Measurements from ENCODE around the gene OPTC. TPM values are rescaled to one million over a fixed set of nuclear protein-coding genes. Genes with fewer than 3 reads are reported as not detected.

OPTC gene
- total RNA-seq, 5 donors from 2014 or later (not counting 1 experiment from before 2014, with no cell fraction given): not detected

GRCh38 chr1:203467550-203467921 is 26.4 kb upstream of the OPTC start:
- 81% methylated on average over 7 of the region's 9 CpGs for WGBS (ENCODE audit: insufficient coverage)
- ATAC-seq (replicated peaks in 1 of 4) (no peak), DNase-seq (no peak)
- Histone ChIP-seq H3K36me3 (ENCODE audit: control insufficient read depth in 2 of 2, extremely low read depth in 1 of 2, insufficient read depth in 1 of 2, low read length in 1 of 2) (no peaks in the 10 kb centered on the region), H3K4me3 (ENCODE audit: control insufficient read depth in 1 of 2, extremely low read depth in 1 of 2, low read length in 1 of 2) (no peak overlapping the region), H3K9me3 (no peaks in the 10 kb centered on the region), H3K27me3 (replicated peaks in 1 of 2; ENCODE audit: control insufficient read depth in 2 of 2, extremely low read depth in 1 of 2, insufficient read depth in 2 of 2, low read length in 1 of 2) (peaks cover 0 to 54% of the 10 kb centered on the region in 2 experiments), H3K27ac (ENCODE audit: low read length) (no peak overlapping the region), H3K4me1 (ENCODE audit: control insufficient read depth in 1 of 2, extremely low read depth in 1 of 2, insufficient read depth in 2 of 2, low read length in 2 of 2) (no peaks in the 10 kb centered on the region)
- no peak overlapping the region for H3K4me3 Mint-ChIP-seq
- peaks cover 21 to 34% of the 10 kb centered on the region in 2 donors for H3K27me3 Mint-ChIP-seq
- ChIA-PET POLR2A (no interaction called here), CTCF (no interaction called here)
- H3K27ac Mint-ChIP-seq: no peak overlapping the region
- no peaks in the 10 kb centered on the region for H3K4me1 Mint-ChIP-seq
- H3K36me3 Mint-ChIP-seq: no peaks in the 10 kb centered on the region
- H3K9me3 Mint-ChIP-seq: no peaks in the 10 kb centered on the region

GRCh38 chr1:203468326-203468725 is 25.6 kb upstream of the OPTC start:
- POLR2A ChIA-PET: no interaction called here
- Mint-ChIP-seq H3K9me3 (no peaks in the 10 kb centered on the region), H3K27me3 (peaks cover 24 to 31% of the 10 kb centered on the region in 2 donors), H3K27ac (no peak overlapping the region), H3K4me3 (no peak overlapping the region), H3K36me3 (no peaks in the 10 kb centered on the region), H3K4me1 (no peaks in the 10 kb centered on the region)
- CTCF ChIA-PET: interaction anchor here in 1 of 2 donors (0.6 kb wide), 1 partner anchor 126 kb away, joined by 3 read pairs; no protein-coding TSS in a partner anchor
- no peak overlapping the region for H3K4me3 ChIP-seq (ENCODE audit: control insufficient read depth in 1 of 2, extremely low read depth in 1 of 2, low read length in 1 of 2)
- DNase-seq: no peak
- H3K27me3 ChIP-seq (replicated peaks in 1 of 2; ENCODE audit: control insufficient read depth in 2 of 2, extremely low read depth in 1 of 2, insufficient read depth in 2 of 2, low read length in 1 of 2): peaks cover 0 to 50% of the 10 kb centered on the region in 2 experiments
- ATAC-seq (replicated peaks in 1 of 4): no peak
- no peaks in the 10 kb centered on the region for H3K36me3 ChIP-seq (ENCODE audit: control insufficient read depth in 2 of 2, extremely low read depth in 1 of 2, insufficient read depth in 1 of 2, low read length in 1 of 2)
- WGBS (ENCODE audit: insufficient coverage): 100% methylated on average over 2 of the region's 2 CpGs
- H3K9me3 ChIP-seq: no peaks in the 10 kb centered on the region
- no peak overlapping the region for H3K27ac ChIP-seq (ENCODE audit: low read length)
- H3K4me1 ChIP-seq (ENCODE audit: control insufficient read depth in 1 of 2, extremely low read depth in 1 of 2, insufficient read depth in 2 of 2, low read length in 2 of 2): no peaks in the 10 kb centered on the region

DNA sequence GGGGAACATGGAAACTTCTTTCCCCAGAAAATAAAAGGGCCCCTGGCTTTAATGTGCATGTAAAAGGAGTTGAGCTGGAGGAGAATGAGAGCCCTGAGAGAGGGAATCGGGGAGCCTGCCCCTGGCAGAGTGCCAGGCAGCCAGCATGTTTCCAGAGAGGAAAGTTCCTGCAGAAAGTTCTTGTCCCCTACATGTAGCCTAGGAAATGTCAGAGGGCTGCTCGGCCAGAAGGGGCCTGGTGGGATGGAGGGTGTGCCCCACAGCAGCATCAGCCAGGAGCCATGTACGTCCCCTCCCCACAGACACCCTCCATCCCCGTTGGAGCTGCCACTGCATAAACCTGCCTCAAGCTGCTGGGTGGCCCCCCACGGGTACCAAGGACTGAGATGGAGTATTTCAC is 23.7 kb upstream of the OPTC start:
- POLR2A ChIA-PET: interaction anchor here in 1 of 2 donors (0.7 kb wide), 1 partner anchor 118 kb away, joined by 3 read pairs; no protein-coding TSS in a partner anchor
- CTCF ChIA-PET: no interaction called here

DNA sequence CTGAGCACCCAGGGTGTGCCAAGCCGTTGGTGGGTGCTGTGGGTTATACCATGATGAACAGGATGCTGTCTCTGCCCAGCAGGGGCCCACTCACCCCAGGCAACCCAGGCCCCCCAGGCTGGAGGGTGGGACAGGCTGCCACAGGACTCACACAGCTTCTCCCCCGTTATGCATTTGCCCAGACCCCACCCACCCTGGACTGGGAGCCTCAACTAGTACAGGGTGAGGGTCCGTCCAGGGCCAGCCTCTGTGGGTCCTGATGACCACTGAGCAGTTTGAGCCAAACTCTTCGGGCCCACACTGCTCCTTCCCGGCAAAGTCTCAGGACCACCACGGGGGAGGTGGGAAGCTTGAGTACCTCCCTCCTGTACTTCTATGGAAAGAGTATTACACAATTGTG is 22.1 kb upstream of the OPTC start:
- CTCF ChIA-PET: interaction anchor here in 1 of 2 donors (0.7 kb wide), 1 partner anchor 35 kb away, joined by 3 read pairs; no protein-coding TSS in a partner anchor
- Histone ChIP-seq H3K36me3 (ENCODE audit: control insufficient read depth in 2 of 2, extremely low read depth in 1 of 2, insufficient read depth in 1 of 2, low read length in 1 of 2) (no peaks in the 10 kb centered on the region), H3K4me1 (ENCODE audit: control insufficient read depth in 1 of 2, extremely low read depth in 1 of 2, insufficient read depth in 2 of 2, low read length in 2 of 2) (no peaks in the 10 kb centered on the region), H3K9me3 (no peaks in the 10 kb centered on the region), H3K27me3 (replicated peaks in 1 of 2; ENCODE audit: control insufficient read depth in 2 of 2, extremely low read depth in 1 of 2, insufficient read depth in 2 of 2, low read length in 1 of 2) (peaks cover 0 to 37% of the 10 kb centered on the region in 2 experiments), H3K27ac (ENCODE audit: low read length) (no peak overlapping the region), H3K4me3 (ENCODE audit: control insufficient read depth in 1 of 2, extremely low read depth in 1 of 2, low read length in 1 of 2) (no peak overlapping the region)
- H3K27me3 Mint-ChIP-seq: peaks cover 28 to 37% of the 10 kb centered on the region in 2 donors
- H3K4me3 Mint-ChIP-seq: no peak overlapping the region
- 72% methylated on average over 3 of the region's 6 CpGs for WGBS (ENCODE audit: insufficient coverage)
- no peak for ATAC-seq (replicated peaks in 1 of 4)
- H3K27ac Mint-ChIP-seq: no peak overlapping the region
- no peaks in the 10 kb centered on the region for H3K36me3 Mint-ChIP-seq
- no peaks in the 10 kb centered on the region for H3K4me1 Mint-ChIP-seq
- no peaks in the 10 kb centered on the region for H3K9me3 Mint-ChIP-seq
- no peak for DNase-seq
- POLR2A ChIA-PET: no interaction called here

More for the DNA sequence above, 23.7 kb upstream of the OPTC start:
- ATAC-seq (replicated peaks in 1 of 4): no peak
- H3K27ac Mint-ChIP-seq: no peak overlapping the region
- Histone ChIP-seq H3K27ac (ENCODE audit: low read length) (no peak overlapping the region), H3K4me3 (ENCODE audit: control insufficient read depth in 1 of 2, extremely low read depth in 1 of 2, low read length in 1 of 2) (no peak overlapping the region), H3K27me3 (replicated peaks in 1 of 2; ENCODE audit: control insufficient read depth in 2 of 2, extremely low read depth in 1 of 2, insufficient read depth in 2 of 2, low read length in 1 of 2) (peaks cover 0 to 44% of the 10 kb centered on the region in 2 experiments), H3K9me3 (no peaks in the 10 kb centered on the region), H3K36me3 (ENCODE audit: control insufficient read depth in 2 of 2, extremely low read depth in 1 of 2, insufficient read depth in 1 of 2, low read length in 1 of 2) (no peaks in the 10 kb centered on the region), H3K4me1 (ENCODE audit: control insufficient read depth in 1 of 2, extremely low read depth in 1 of 2, insufficient read depth in 2 of 2, low read length in 2 of 2) (no peaks in the 10 kb centered on the region)
- DNase-seq: no peak
- H3K4me3 Mint-ChIP-seq: no peak overlapping the region
- no peaks in the 10 kb centered on the region for H3K36me3 Mint-ChIP-seq
- no peaks in the 10 kb centered on the region for H3K4me1 Mint-ChIP-seq
- peaks cover 23 to 36% of the 10 kb centered on the region in 2 donors for H3K27me3 Mint-ChIP-seq
- no peaks in the 10 kb centered on the region for H3K9me3 Mint-ChIP-seq
- WGBS (ENCODE audit: insufficient coverage): 54% methylated on average over 2 of the region's 5 CpGs

DNA sequence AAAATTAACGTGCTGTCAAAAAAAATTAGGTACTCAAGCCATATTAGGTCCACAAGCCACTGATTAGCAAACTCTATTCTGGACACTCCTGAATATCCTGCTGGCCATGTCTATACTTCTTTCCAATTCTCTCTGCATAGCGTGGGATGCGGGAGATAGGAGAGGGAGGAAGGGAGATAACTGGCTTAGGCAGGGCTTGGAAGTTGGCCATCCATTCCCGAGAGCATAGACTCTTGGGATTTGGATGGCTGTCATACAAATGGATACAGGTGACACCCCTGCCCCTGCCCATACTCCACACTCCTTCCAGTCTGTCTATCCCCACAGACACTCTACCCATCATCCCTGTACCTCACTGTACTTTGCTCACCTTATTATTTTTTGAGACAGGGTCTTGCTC is 20.7 kb upstream of the OPTC start:
- H3K27ac Mint-ChIP-seq: no peak overlapping the region
- H3K9me3 Mint-ChIP-seq: no peaks in the 10 kb centered on the region
- ATAC-seq (replicated peaks in 1 of 4): no peak
- Histone ChIP-seq H3K4me1 (ENCODE audit: control insufficient read depth in 1 of 2, extremely low read depth in 1 of 2, insufficient read depth in 2 of 2, low read length in 2 of 2) (no peaks in the 10 kb centered on the region), H3K36me3 (ENCODE audit: control insufficient read depth in 2 of 2, extremely low read depth in 1 of 2, insufficient read depth in 1 of 2, low read length in 1 of 2) (no peaks in the 10 kb centered on the region), H3K27ac (ENCODE audit: low read length) (no peak overlapping the region), H3K4me3 (ENCODE audit: control insufficient read depth in 1 of 2, extremely low read depth in 1 of 2, low read length in 1 of 2) (no peak overlapping the region), H3K27me3 (replicated peaks in 1 of 2; ENCODE audit: control insufficient read depth in 2 of 2, extremely low read depth in 1 of 2, insufficient read depth in 2 of 2, low read length in 1 of 2) (peaks cover 0 to 47% of the 10 kb centered on the region in 2 experiments), H3K9me3 (no peaks in the 10 kb centered on the region)
- CTCF ChIA-PET: no interaction called here
- POLR2A ChIA-PET: interaction anchor here in 1 of 2 donors (0.7 kb wide), 1 partner anchor 437 kb away, joined by 6 read pairs; no protein-coding TSS in a partner anchor
- H3K4me1 Mint-ChIP-seq: no peaks in the 10 kb centered on the region
- DNase-seq: no peak
- H3K27me3 Mint-ChIP-seq: peaks cover 22 to 33% of the 10 kb centered on the region in 2 donors
- no peak overlapping the region for H3K4me3 Mint-ChIP-seq
- no CpG with 5 or more reads among the region's 4 CpGs for WGBS (ENCODE audit: insufficient coverage)
- H3K36me3 Mint-ChIP-seq: no peaks in the 10 kb centered on the region

DNA sequence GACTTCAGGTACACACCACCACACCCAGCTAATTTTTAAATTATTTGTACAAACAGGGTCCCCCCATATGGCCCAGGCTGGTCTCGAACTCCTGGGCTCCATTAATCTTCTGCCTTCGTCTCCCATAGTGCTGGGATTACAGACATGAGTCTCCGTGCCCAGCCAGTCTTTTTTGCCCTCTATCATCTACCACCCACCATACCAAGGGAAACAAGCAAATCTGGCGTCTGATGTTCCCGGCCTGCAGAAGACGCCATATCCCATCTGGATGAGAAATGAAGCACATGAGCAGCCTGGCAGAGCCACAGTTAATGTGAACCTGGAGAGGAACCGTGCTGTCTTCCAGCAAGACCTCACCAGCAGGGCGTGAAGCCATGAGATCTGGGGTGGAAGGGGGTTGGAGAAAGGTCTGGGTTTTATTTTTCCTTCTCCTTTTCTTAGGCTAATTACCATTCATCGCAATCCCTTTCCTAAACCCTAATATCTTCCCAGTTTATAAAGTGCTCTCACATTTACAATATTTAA is 20.1 kb upstream of the OPTC start:
- 65% methylated on average over 4 of the region's 9 CpGs for WGBS (ENCODE audit: insufficient coverage)
- ATAC-seq (replicated peaks in 1 of 4) (no peak), DNase-seq (no peak)
- ChIA-PET CTCF (interaction anchor here in 1 of 2 donors (0.6 kb wide), 1 partner anchor 131 kb away, joined by 3 read pairs; no protein-coding TSS in a partner anchor), POLR2A (no interaction called here)
- H3K27me3 ChIP-seq (replicated peaks in 1 of 2; ENCODE audit: control insufficient read depth in 2 of 2, extremely low read depth in 1 of 2, insufficient read depth in 2 of 2, low read length in 1 of 2): peaks cover 0 to 43% of the 10 kb centered on the region in 2 experiments
- Mint-ChIP-seq H3K27ac (no peak overlapping the region), H3K9me3 (no peaks in the 10 kb centered on the region), H3K4me3 (no peak overlapping the region), H3K27me3 (peaks cover 19 to 30% of the 10 kb centered on the region in 2 donors), H3K36me3 (no peaks in the 10 kb centered on the region), H3K4me1 (no peaks in the 10 kb centered on the region)
- H3K36me3 ChIP-seq (ENCODE audit: control insufficient read depth in 2 of 2, extremely low read depth in 1 of 2, insufficient read depth in 1 of 2, low read length in 1 of 2): no peaks in the 10 kb centered on the region
- H3K4me1 ChIP-seq (ENCODE audit: control insufficient read depth in 1 of 2, extremely low read depth in 1 of 2, insufficient read depth in 2 of 2, low read length in 2 of 2): no peaks in the 10 kb centered on the region
- H3K27ac ChIP-seq (ENCODE audit: low read length): no peak overlapping the region
- no peaks in the 10 kb centered on the region for H3K9me3 ChIP-seq
- no peak overlapping the region for H3K4me3 ChIP-seq (ENCODE audit: control insufficient read depth in 1 of 2, extremely low read depth in 1 of 2, low read length in 1 of 2)

Data from T-cell (primary cell).